Prostate gland (tissue), 2 donors: ENCODE measurements around the gene TAS1R1.

Experiments
- CTCF ChIP-seq, 4 experiments: fragments of 200-600 bp in 2 of 4; fragments of 450-650 bp in 2 of 4; sonication (generic) in 2 of 4; IDR thresholded peaks; 1 replicate in 3 of 4; 2 replicates in 1 of 4; pipeline ENCODE4 v1.5.1; 2016 to 2019; ENCODE audit warnings: antibody characterized with exemption in 4 of 4, mild to moderate bottlenecking in 2 of 4, moderate library complexity in 2 of 4
- POLR2A ChIP-seq: fragments of 450-650 bp; IDR thresholded peaks from one replicate; pipeline ENCODE4 v1.6.1; 2016; ENCODE audit warnings: antibody characterized with exemption, mild to moderate bottlenecking
- POLR2AphosphoS5 ChIP-seq: sonication (generic); formaldehyde crosslinking; IDR thresholded peaks from one replicate; pipeline ENCODE4 v1.6.1; 2017; ENCODE audit warnings: antibody characterized with exemption

- TF ChIP-seq CTCF (IDR thresholded peaks at IDR 0.05) (no peak), POLR2A (no peak), POLR2AphosphoS5 (no peak)
These were observed 35.6 kb upstream of the TAS1R1 start for GRCh38 chr1:6519491-6519934.
